Hepatocyte (in vitro differentiated cells): ENCODE data around the gene RAPGEF4. TPM values are rescaled to one million over a fixed set of nuclear protein-coding genes. Genes with fewer than 3 reads are reported as not detected.

Experiments
- DNase-seq: peaks from one replicate; pipeline ENCODE4 v3.0.0-alpha.2; 2016; ENCODE audit warnings: low spot score
- H2AFZ ChIP-seq: fragments of 200-600 bp; sonication (generic); 2 replicates; pipeline ENCODE4 v1.6.0; 2016; ENCODE audit warnings: antibody characterized with exemption, mild to moderate bottlenecking
- H3K27ac ChIP-seq: fragments of 200-600 bp; sonication (generic); 2 replicates; pipeline ENCODE4 v1.5.1; 2016; ENCODE audit warnings: mild to moderate bottlenecking
- H3K27me3 ChIP-seq: fragments of 200-600 bp; sonication (generic); 2 replicates; pipeline ENCODE4 v1.6.1; 2016
- H3K36me3 ChIP-seq: fragments of 200-600 bp; sonication (generic); replicated peaks from 2 replicates; pipeline ENCODE4 v1.5.1; 2016; ENCODE audit warnings: low read depth; ENCODE audit not compliant: insufficient read depth
- H3K4me1 ChIP-seq: fragments of 200-600 bp; sonication (generic); 2 replicates; pipeline ENCODE4 v1.5.1; 2016; ENCODE audit warnings: mild to moderate bottlenecking, moderate library complexity; ENCODE audit not compliant: insufficient read depth
- H3K4me2 ChIP-seq: fragments of 200-600 bp; sonication (generic); 2 replicates; pipeline ENCODE4 v1.6.0; 2016
- H3K4me3 ChIP-seq: fragments of 200-600 bp; sonication (generic); 2 replicates; pipeline ENCODE4 v1.5.1; 2016; ENCODE audit warnings: mild to moderate bottlenecking
- H3K79me2 ChIP-seq: fragments of 200-600 bp; sonication (generic); 2 replicates; pipeline ENCODE4 v1.6.0; 2017; ENCODE audit warnings: mild to moderate bottlenecking
- H3K9me2 ChIP-seq: fragments of 200-600 bp; sonication (generic); replicated peaks from 2 replicates; pipeline ENCODE4 v1.6.0; 2017; ENCODE audit warnings: mild to moderate bottlenecking; ENCODE audit not compliant: insufficient read depth
- H3K9me3 ChIP-seq: fragments of 200-600 bp; sonication (generic); 2 replicates; pipeline ENCODE4 v1.5.1; 2016; ENCODE audit warnings: low read depth, mild to moderate bottlenecking
- H4K20me1 ChIP-seq: fragments of 200-600 bp; sonication (generic); 2 replicates; pipeline ENCODE4 v1.6.0; 2016; ENCODE audit warnings: mild to moderate bottlenecking; ENCODE audit not compliant: insufficient read depth, poor library complexity, severe bottlenecking
- CTCF ChIP-seq: fragments of 200-600 bp; sonication (generic); IDR thresholded peaks from 2 replicates; pipeline ENCODE4 v1.5.1; 2016; ENCODE audit warnings: antibody characterized with exemption, mild to moderate bottlenecking; ENCODE audit not compliant: poor library complexity
- EZH2 ChIP-seq: fragments of 200-600 bp; sonication (generic); IDR thresholded peaks from 2 replicates; pipeline ENCODE4 v1.6.1; 2016; ENCODE audit warnings: antibody characterized with exemption, mild to moderate bottlenecking, borderline replicate concordance
- EZH2phosphoT487 ChIP-seq: fragments of 200-600 bp; sonication (generic); IDR thresholded peaks from one replicate; pipeline ENCODE4 v1.6.1; 2018; ENCODE audit warnings: antibody characterized with exemption, mild to moderate bottlenecking, low read depth, moderate library complexity; ENCODE audit not compliant: unreplicated experiment, severe bottlenecking
- WGBS: methylation state at CpG from one replicate; pipeline ENCODE4 v1.1.6; 2016; ENCODE audit warnings: low lambda C conversion rate; ENCODE audit errors: missing lambda C conversion rate; 5-methylcytosine and 5-hydroxymethylcytosine counted together
- polyA plus RNA-seq: library from polyadenylated mRNA; unstranded; fragments of >200 nt; fragmentation: Nextera tagmentation; extraction: Ambion mirVana; gene quantifications from 2 replicates; pipeline ENCODE4 v1.2.1, GENCODE V29; 2016
- total RNA-seq: library from RNA; depleted of rRNA; stranded (reverse); fragments of >200 nt; gene quantifications from 2 replicates; pipeline ENCODE4 v1.2.3, GENCODE V29; 2014

Gene RAPGEF4
- total and polyA plus RNA-seq, 2 experiments from 2014 or later: 1.9 to 2.0 TPM

DNA sequence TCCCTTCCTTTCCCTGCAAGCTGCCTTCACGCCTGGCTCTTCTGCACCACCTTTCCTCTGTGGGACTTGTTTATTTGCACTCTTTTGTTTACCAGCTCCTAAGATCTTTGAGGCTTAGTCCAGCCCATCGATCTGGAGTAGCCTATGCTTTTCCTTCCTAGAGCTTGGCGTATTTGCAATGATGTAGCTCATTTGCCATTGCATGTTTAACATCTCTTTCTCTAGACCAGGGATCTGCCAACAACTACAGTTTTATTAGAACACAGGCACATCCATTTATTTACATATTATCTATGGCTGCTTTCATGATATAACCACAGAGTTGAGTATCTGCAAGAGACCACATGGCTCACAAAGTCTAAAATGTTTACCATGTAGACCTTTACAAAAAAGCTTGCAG, 150.4 kb downstream of the RAPGEF4 start:
- Histone ChIP-seq H2AFZ (no peak overlapping the region), H3K27me3 (no peaks in the 10 kb centered on the region), H3K9me2 (no peaks in the 10 kb centered on the region), H3K27ac (no peak overlapping the region), H3K36me3 (no peaks in the 10 kb centered on the region), H3K79me2 (no peaks in the 10 kb centered on the region), H3K4me3 (no peak overlapping the region), H3K4me1 (no peaks in the 10 kb centered on the region), H3K4me2 (no peak overlapping the region), H4K20me1 (no peaks in the 10 kb centered on the region), H3K9me3 (no peaks in the 10 kb centered on the region)
- TF ChIP-seq EZH2phosphoT487 (no peak), CTCF (no peak)
- no peak for DNase-seq
- 70% methylated on average over 3 of the region's 3 CpGs for WGBS

- no peak overlapping the region for H3K4me3 ChIP-seq
- no peaks in the 10 kb centered on the region for H3K4me1 ChIP-seq
- no peaks in the 10 kb centered on the region for H3K79me2 ChIP-seq
- H3K27ac ChIP-seq: no peak overlapping the region
- no peak for TF ChIP-seq CTCF
- TF ChIP-seq EZH2: no peak
- H3K4me2 ChIP-seq: no peak overlapping the region
- no peaks in the 10 kb centered on the region for H3K9me2 ChIP-seq
- peaks cover 2% of the 10 kb centered on the region for H3K27me3 ChIP-seq
- DNase-seq: no peak
- H3K36me3 ChIP-seq: no peaks in the 10 kb centered on the region
- no peaks in the 10 kb centered on the region for H3K9me3 ChIP-seq
- WGBS: 43% methylated on average over 2 of the region's 2 CpGs
- H4K20me1 ChIP-seq: no peaks in the 10 kb centered on the region
- H2AFZ ChIP-seq: no peak overlapping the region
Observed at GRCh38 chr2:172887280-172887679, 151.6 kb downstream of the RAPGEF4 start.

DNA sequence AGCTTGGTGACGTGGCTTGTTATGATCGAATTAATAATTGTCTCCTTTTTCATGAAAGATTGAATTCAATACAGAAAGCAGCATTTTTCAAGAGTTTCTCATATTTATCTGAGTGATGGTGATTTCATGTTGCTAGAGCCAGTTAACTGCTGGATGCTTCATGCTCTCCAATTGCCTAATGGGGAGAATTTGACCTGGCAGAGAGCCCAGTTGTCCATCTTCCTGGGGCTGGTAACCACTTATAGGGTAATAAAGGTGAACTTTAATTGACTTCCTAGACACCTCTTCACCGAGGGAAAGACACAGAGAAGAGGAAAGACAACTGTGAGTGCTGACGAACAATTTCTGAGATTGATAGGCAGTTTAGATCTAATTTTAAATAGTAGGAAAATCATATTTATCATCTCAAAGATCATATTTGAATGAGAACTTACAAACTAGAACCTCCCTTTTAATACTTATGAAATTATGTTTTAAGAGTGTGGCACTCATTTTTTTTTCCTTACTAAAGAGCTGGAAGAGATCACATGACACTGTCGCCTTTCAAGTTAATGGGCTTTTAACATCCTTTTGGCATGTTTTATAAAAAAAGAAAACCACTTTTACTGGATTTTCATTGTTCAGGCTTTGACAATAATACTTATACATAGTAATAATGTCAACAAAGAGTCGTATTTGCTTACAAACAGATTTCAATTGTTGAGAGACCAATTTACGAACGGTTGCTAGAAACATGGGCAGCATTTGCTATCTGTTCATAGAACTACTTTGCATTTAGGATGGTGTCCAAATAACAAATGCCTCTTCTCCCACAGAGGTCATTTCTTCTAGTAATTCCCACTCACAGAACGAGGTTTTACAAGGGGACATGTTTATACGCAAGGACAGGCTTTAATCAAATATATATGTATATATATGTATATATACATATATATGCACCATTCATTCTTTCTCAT, 153.3 kb downstream of the RAPGEF4 start:
- no peaks in the 10 kb centered on the region for H3K9me3 ChIP-seq
- TF ChIP-seq CTCF (no peak), EZH2phosphoT487 (peak; percentile 88)
- no peak overlapping the region for H3K4me3 ChIP-seq
- H3K36me3 ChIP-seq: no peaks in the 10 kb centered on the region
- H3K27me3 ChIP-seq: peaks cover 6% of the 10 kb centered on the region
- WGBS: 65% methylated on average over 10 of the region's 10 CpGs
- H3K4me1 ChIP-seq: no peaks in the 10 kb centered on the region
- H3K27ac ChIP-seq: no peak overlapping the region
- H3K4me2 ChIP-seq: peak overlapping the region; percentile 40
- H2AFZ ChIP-seq: no peak overlapping the region
- no peaks in the 10 kb centered on the region for H4K20me1 ChIP-seq
- DNase-seq: no peak
- no peaks in the 10 kb centered on the region for H3K79me2 ChIP-seq
- no peaks in the 10 kb centered on the region for H3K9me2 ChIP-seq
